Medulla oblongata (tissue), 1 donor: ENCODE measurements around the gene CHD3.
A peak's percentile ranks its signal among the peaks of the same experiment; 100 is the strongest.

ENCODE experiments used
- DNase-seq: peaks from one replicate; pipeline ENCODE4 v3.0.0-alpha.2; 2015; ENCODE audit errors: extremely low spot score

Gene CHD3

DNA sequence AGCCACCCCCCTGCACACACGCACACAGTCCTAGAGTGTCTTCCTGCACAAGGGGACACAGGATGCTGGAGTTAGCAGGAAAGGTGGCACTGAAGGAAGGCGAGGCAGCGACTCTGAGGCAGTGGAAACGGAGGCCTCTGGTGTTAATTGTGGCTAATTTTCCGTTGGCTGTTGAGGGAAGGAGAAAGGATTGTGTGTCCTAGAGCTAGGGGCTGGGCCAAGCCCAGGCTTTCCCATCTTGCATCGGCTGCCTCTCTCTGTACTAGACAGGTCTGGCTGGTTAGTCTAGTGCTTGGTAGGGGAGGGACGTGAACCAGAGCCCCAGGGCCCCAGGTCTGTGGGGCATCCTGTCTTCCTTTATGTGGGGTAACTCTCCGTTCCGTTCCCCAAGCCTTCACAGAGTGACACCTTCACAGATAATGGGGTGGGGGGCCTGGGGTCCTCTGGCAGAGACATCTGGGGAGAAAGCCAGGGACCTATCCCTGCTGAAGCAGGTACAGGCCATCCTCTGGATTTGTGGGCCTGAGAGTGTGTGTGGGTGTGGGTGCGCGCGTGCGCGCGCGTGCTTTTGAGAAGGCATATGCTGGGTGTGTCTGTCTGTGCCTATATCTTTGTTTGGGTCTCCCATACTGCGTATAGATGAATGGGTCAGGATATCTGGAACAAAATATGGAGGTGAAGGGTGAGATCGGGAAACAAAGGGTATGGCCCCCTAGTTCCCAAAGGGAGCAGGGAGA lies at the start of gene CHD3:
CHD3 (plus strand) TSS at position 606 of the 737 bp plus-strand sequence. CDS start 212 bp downstream, outside the sequence.
- DNase-seq: no peak

DNA sequence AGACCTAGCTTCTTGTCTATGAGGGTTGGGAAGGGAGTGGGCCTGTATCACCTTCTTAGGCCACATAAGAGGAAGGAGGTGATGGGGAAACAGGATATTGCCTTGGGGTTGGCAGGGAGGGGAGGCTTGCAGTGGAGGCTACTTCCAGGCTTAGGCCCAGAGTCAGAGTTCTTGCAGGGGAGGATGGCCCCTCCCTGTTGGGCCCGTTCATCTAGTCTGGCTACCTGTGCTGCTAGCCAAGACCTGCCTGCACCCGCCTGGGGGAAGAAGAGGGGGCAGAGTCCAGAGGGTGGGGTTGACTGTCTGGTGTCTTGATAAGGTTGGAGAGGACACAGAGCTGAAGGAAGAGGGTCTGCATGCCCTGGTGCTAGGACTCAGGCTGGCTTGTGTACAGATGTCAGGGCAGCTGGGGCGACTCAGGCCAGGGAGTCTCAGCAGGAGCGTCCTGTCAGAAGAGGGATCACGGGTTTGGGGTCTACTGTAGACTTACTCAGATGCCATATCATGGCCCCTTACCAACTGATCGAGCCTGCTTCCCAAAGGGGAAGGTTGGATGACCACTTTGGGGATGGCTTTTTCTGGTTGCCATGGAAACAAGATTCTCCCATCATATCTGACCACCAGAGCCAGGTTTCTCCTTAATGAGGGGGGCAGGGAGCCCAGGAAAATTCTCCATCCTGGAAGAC lies 49.3 kb upstream of the CHD3 start:
- DNase-seq: no peak

DNA sequence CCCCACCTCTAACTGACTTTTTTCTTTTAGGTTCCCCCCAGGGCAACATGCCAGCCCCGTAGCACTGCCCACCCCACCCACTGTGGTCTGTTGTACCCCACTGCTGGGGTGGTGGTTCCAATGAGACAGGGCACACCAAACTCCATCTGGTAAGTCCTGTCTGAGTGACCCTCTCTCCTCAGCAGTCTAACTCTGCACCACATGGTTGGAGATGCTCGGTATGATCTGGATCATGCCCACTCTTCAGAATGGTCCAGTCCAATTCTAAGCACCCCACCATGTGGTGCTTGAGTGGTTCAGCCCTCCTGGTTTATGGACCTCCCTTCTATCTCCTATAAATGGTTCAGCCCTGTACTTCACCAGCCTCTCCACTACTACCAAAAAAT lies 48.7 kb upstream of the CHD3 start:
- no peak for DNase-seq

DNA sequence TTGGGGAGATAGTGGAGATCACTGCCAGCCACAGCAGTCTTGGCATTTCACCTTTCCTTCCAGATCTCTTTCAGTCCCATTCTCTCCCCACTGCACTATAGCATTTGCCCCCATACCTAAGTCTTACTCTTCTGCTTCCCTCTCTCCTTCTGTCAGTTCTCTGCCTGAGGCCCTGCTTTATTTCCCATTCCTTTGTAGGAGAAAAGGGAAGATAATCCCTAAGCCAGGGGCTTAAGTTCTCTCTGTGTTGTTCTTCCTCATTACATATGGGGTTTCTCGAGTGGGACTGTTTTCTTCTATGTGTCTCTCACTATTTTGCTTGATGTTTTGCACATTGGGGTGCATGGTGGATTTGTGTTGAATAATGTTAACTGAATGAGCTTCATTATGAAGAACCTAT lies 48.1 kb upstream of the CHD3 start:
- DNase-seq: no peak

- no peak for DNase-seq
Measured at GRCh38 chr17:7840875-7841274, 47.7 kb upstream of the CHD3 start.

GRCh38 chr17:7841396-7841914 lies 47.1 kb upstream of the CHD3 start:
- peak; percentile 92 for DNase-seq

- DNase-seq: peak; percentile 92
Measured at GRCh38 chr17:7841915-7842379, 46.6 kb upstream of the CHD3 start.

DNA sequence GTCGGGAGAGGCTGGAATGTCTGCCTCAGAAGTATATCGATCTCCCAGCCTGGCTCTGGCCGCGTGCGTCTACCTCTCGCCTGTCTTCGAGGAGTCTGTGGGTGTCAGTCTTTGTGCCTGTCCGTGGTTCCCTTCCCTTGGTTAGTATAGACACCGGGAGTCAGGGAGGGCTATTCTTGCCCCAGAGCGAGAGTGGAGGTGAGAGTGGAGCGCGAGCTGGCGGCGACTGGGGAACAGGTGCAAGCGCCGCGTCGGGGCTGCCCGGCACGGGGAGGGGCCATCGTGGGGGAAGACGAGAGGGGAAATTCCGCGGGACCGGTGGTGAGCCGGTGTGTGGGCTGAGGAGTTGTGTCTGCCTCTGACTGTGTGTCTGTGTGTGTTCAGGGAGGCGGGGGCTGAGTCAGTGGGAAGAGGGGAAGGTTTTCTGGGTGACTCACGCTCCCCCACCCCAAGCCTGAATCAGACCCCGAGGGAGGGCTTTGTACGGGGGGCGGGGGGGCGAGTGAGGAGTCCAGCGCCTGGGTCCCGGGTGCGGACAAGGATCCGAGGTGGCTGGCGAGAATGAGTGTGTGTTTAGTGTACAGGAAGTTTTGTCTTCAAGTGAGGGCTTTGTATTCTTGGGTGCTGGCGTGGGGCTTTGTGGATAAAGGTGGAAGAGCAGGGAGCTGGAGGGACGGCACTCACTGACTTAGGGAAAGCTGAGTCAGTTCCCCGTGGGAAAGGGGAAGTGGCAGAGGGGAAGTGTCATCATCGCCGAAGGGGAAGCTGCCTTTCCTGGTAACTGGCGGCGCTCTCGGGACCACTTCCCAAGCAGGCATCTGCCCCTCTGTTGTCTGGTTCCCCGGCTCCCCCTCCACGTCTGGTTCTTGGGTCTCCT lies 46.0 kb upstream of the CHD3 start:
- DNase-seq: peak; percentile 84

GRCh38 chr17:7843257-7843535 lies 45.4 kb upstream of the CHD3 start:
- DNase-seq: no peak

DNA sequence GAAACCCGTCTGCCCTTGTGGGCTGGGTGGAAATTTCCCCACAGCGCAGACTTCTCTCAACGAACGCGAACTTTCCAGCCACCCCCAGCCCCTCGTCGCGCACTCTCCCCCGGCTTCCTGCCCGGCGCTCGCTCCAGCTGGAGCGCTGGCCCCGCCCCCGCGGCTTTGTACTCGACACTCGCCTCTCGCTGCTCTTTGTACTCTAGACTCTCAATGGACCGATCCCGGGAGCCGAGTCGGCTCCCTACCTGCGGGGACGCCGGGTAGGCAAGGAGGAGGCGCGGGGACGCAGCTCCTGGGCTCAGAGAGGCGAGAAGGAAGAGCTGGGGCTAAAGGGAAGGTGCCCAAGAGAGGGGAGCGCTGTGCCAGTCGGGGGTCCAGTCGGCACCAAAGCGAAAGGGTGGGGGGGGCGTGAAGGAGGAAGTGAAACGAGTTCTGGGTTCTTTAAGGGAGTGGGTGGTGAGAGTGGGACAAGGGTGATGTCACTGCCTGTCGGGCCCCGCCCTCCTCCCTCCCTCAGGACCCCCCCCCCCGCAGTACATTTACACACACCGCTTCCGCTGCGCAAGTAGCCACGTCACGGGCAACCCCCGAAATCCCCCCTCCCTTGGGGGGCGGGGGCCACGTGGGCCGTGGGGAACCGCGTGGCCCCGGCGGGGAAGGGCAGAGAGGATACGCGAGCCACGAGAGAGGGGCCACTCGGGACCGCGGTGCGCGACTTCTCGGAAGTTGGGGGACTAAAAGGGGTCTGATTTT lies 44.9 kb upstream of the CHD3 start:
- peak; percentile 84 for DNase-seq

GRCh38 chr17:7844292-7845154 lies 44.1 kb upstream of the CHD3 start:
- DNase-seq: peak; percentile 98

DNA sequence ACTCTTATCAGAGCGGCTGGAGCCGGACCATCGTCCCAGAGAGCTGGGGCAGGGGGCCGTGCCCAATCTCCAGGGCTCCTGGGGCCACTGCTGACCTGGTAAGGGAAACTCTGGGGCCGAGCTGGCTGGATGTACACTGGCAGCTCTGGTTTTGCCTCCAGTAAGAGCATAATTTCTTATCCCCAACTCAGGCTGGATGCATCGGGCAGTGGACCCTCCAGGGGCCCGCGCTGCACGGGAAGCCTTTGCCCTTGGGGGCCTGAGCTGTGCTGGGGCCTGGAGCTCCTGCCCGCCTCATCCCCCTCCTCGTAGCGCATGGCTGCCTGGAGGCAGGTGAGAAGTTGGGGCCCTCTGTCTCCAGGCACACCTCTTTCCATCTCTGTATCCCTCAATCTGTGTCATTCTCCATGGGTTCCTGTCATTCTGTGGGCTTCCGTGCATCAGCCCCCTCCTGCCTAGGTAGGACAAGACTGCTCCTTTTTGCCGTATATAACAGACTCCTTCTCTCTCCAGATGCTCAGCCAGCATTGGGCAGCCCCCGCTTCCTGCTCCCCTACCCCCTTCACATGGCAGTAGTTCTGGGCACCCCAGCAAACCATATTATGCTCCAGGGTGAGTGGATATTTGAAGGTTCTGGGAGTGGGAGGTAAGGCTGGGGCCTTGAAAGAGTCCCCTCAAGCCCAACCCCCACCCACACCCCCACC lies 43.1 kb upstream of the CHD3 start:
- DNase-seq: no peak

DNA sequence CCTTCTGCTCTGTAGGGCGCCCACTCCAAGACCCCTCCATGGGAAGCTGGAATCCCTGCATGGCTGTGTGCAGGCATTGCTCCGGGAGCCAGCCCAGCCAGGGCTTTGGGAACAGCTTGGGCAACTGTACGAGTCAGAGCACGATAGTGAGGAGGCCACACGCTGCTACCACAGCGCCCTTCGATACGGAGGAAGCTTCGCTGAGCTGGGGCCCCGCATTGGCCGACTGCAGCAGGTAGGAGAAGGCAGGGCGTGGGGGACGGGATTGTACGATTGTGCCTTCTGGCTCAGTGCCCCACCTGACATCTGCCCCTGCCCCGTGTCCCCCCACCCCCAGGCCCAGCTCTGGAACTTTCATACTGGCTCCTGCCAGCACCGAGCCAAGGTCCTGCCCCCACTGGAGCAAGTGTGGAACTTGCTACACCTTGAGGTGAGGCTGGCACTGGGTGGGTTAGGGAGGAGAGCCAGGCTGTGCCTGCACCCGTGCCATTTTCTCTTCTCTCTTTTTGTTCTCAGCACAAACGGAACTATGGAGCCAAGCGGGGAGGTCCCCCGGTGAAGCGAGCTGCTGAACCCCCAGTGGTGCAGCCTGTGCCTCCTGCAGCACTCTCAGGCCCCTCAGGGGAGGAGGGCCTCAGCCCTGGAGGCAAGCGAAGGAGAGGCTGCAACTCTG lies 42.4 kb upstream of the CHD3 start:
- DNase-seq: no peak

DNA sequence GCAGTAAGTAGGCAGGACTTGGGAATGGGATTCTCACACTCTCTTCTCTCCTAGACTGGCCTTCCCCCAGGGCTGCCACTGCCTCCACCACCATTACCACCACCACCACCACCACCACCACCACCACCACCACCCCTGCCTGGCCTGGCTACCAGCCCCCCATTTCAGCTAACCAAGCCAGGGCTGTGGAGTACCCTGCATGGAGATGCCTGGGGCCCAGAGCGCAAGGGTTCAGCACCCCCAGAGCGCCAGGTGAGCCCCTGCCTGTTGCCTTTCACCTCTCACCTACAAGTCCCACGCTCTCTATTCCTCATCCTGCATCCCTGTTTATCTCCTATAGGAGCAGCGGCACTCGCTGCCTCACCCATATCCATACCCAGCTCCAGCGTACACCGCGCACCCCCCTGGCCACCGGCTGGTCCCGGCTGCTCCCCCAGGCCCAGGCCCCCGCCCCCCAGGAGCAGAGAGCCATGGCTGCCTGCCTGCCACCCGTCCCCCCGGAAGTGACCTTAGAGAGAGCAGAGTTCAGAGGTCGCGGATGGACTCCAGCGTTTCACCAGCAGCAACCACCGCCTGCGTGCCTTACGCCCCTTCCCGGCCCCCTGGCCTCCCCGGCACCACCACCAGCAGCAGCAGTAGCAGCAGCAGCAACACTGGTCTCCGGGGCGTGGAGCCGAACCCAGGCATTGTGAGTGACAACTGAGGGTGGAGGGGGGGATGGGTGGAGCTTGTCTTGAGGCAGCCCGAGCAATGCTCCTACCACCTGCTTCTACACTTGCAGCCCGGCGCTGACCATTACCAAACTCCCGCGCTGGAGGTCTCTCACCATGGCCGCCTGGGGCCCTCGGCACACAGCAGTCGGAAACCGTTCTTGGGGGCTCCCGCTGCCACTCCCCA lies 41.6 kb upstream of the CHD3 start:
- DNase-seq: no peak

- no peak for DNase-seq
Measured at GRCh38 chr17:7848131-7848579, 40.4 kb upstream of the CHD3 start.

DNA sequence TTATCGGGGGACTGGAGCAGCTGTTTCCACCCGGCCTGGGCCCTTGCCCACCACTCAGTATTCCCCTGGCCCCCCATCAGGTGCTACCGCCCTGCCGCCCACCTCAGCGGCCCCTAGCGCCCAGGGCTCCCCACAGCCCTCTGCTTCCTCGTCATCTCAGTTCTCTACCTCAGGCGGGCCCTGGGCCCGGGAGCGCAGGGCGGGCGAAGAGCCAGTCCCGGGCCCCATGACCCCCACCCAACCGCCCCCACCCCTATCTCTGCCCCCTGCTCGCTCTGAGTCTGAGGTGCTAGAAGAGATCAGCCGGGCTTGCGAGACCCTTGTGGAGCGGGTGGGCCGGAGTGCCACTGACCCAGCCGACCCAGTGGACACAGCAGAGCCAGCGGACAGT lies 39.9 kb upstream of the CHD3 start:
- DNase-seq: no peak

DNA sequence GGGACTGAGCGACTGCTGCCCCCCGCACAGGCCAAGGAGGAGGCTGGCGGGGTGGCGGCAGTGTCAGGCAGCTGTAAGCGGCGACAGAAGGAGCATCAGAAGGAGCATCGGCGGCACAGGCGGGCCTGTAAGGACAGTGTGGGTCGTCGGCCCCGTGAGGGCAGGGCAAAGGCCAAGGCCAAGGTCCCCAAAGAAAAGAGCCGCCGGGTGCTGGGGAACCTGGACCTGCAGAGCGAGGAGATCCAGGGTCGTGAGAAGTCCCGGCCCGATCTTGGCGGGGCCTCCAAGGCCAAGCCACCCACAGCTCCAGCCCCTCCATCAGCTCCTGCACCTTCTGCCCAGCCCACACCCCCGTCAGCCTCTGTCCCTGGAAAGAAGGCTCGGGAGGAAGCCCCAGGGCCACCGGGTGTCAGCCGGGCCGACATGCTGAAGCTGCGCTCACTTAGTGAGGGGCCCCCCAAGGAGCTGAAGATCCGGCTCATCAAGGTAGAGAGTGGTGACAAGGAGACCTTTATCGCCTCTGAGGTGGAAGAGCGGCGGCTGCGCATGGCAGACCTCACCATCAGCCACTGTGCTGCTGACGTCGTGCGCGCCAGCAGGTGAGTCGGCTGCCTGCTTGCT lies 39.3 kb upstream of the CHD3 start:
- DNase-seq: no peak
